Activated CD4-positive, alpha-beta T cell treated with anti-CD3 and anti-CD28 coated beads, Interleukin-2, amount 50 U/mL, for 1 hour (primary cell): Measurements from ENCODE around the gene KLF15.

Source experiments
- DNase-seq: peaks from one replicate; pipeline ENCODE4 v3.0.0-alpha.2; 2020

KLF15 gene

GRCh38 chr3:126357295-126358037, at the start of gene KLF15:
Gene KLF15, minus strand, starts transcription at chr3:126357408. Its CDS starts 4,486 bp downstream, at chr3:126352922.
- DNase-seq, result peak; percentile 65

DNA sequence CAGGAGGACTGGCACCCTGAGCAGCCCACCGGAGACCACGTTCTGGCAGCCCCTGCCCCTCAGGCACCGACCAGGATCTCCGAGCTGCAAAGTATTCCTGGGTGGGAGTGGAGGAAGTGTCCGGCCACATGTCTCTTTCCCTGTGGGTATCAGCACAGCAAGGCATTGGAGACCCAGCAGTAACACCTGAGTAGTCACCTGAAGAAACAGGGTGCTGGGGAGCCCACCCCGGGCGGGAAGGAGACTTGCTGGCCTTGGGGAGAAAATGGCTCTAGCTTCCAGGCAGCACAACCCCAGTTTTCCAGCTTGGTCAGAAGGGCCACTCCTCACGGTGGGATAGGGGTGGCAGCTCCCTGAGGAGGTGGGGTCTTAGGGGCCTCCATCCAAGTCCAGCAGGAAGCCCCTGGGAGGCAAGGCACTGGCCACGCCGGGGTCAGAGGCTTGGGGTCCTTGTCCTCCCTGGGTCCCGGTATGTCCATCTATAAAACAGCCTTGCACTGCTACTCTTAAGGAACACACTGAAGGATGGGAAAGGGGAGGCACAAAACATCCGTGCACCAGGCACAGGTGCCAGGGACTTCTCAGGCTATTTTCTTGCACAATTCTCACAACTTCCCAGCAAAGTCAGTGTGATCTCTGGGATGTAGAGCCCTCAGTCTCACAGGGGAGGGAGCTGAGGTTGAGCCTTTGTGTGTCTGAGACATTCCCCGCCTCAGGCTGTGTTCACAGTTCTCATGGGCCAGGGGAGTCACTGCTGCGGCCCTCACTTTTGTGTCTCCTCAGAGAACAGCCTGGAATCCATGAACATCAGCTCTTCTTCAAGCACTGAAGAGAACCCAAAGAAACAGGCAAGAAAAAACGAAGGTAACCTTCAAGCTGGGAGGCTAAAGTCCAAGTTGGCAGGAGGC, 49.4 kb upstream of the KLF15 start:
- DNase-seq, result no peak

DNA sequence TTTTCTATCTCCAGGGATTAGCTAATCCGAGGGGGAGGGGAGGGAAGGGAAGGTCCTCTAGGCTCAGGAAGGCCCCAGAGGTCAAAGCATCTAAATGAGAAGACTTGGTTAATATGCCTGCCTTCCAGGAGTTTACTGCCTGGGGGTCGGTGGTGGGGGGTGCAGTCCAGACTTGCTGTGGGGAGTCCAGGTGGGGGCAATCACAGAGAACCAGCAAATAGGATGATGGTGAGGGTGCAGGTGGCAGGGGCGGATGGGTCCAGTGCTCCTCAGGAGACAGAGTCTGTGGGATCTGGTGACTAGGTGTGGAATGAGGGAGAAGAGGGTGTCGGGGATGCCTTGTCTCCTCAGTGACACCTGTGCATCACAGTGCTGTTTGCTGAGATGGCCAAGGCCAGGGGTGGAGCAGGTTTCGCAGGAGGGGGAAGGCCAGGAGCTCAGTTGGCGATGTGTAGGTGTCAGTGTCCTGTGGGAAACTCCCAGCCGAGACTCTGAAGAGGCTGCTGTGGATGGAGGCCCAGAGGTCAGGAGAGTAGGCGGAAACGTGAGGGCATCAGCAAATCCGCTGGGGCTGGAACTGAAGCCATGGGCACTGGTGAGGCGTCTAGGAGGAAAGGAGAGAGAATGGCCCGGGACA, 45.6 kb upstream of the KLF15 start:
- no peak for DNase-seq

- no peak for DNase-seq
Measured at GRCh38 chr3:126402178-126402577, 45.0 kb upstream of the KLF15 start.

DNA sequence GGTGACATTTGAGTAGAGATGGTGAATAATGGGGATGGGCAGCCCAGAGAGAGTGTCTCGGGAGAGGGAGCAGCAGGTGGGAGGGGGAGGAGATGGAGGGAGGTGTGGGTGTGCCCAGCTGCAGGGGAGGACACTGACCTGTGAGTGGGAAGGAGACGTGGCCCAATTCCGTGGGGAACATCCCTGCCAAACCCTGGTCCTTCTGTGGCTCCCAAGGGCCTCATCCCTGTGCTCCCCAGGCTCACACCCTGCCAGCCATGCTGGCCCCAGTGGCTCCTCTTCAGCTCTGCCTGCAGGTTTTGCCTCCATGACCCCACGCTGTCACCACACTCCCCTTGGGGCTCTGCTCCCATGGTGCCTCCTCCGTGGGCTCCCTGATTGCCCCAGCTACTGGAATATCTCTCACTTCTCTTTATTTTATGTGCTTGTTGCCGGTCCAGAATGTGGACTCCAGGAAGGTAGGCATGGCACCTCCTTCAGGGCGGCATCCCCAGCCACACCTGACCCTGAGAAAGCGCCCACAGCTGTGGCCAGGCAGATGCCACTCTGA, 44.5 kb upstream of the KLF15 start:
- no peak for DNase-seq

DNA sequence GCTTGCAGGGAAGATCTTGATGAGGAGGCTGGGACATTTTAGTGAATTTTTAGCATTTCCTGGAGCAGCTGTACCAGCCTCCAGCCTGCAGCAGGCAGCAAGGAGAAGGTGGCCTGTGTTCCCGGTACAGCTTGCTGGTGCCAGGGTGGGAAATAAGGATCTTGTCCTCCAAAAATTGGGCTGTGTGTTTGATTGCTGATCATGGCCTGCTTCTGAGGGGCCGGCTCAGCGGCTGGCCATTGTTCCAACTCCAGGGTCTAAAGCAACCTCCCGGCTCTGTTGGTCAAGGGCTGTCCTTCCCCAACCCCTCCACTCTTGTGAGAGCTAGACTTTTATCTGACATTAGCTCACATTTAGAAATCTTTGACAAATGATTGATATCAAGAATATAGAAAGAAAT, 42.5 kb upstream of the KLF15 start:
- DNase-seq, result no peak

GRCh38 chr3:126399351-126399735, 42.1 kb upstream of the KLF15 start:
- DNase-seq, result no peak

GRCh38 chr3:126398423-126399350, 41.5 kb upstream of the KLF15 start:
- no peak for DNase-seq

- DNase-seq, result no peak
Measured at GRCh38 chr3:126397610-126398422, 40.6 kb upstream of the KLF15 start.

DNA sequence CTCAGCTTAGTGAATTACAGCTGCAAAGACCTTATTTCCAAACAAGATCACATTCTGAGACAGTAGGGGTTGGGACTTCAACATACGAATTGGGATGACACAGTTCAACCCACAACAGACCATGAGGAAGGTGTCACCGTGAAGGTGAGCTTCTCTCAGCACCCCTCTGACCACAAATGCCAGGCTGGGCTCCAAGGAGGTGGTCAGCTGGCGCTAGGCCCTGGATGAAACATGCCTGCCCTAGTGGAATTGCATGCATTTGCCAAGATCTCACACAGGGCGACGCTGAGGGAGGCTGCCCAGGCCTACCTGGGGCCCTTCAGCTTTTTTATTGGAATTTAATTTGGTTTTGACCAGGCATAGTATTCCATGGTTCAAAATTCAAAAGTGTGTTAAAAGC, 39.3 kb upstream of the KLF15 start:
- no peak for DNase-seq

DNA sequence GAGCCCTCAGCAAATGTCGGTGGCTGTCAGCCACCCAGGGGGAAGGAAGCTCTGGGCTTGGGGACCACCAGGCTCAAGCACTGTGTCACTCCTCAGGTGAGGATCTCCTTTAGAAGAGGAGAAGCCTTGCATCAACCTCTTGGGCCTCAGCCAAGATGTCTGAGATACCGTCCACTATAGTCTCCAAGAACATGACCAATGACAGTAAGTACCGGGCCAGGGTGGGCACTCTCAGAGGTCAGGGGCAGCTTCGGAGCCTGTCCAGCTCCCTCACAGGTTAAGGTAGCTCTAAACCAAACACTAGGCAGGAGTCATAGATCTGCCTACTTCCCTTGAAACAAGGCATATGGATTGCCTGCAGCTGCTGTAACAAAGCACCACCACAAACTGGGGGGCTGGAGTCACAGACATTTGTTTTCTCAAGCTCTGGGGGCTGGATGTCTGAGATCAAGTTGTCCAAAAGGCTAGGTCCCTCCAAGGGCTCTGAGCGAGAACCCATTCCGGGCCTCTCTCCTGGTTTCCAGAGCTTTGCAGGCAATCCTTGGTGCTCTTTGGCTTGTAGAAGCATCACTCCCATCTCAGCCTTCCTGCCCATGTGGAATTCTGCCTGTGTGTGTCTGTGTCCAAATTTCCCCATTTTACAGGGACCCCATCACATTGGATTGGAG, 38.8 kb upstream of the KLF15 start:
- no peak for DNase-seq

GRCh38 chr3:126394977-126395321, 37.7 kb upstream of the KLF15 start:
- no peak for DNase-seq

DNA sequence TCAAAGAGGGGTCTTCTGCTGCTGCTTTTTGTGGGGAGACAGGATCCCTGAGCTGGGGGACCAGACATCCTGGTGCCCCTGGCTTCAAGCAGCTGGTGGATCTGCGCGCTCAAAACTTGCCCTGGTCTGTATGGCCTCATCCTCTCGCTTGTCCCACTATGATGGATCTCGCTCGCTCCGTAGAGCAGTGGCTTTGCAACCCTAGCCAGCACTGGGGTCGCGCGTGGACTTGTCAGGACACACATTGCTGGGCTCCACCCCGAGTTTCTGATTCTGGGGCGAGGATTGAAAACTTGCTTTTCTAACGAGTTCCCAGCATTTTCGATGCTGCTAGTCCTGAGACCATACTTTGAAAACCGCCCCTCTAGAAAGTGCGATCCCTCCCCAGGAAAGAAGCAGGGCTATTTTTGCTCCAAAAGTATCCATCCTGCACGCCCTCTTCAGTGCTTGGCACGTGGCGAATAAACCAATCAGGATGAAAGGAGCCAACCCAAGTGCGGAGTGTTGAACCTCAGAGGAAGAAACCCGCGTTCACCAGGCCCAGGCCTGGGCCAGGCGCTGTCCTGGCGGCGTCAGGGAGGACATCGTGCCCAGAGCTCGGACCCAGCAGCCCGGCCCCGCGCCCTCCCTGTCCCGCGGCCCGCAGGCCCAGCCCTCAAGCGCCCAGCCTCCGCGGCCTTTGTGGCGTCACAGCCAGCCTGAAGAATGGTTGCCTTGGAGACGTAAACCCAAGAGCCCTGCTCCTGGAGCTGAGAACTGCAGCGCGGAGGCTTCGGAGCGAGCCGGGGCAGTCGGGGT, 37.2 kb upstream of the KLF15 start, which contains the start of gene CFAP100:
CFAP100 (plus strand) TSS at position 731 of the 798 bp plus-strand sequence. CDS start 1,092 bp downstream, outside the sequence.
- DNase-seq, result no peak

DNA sequence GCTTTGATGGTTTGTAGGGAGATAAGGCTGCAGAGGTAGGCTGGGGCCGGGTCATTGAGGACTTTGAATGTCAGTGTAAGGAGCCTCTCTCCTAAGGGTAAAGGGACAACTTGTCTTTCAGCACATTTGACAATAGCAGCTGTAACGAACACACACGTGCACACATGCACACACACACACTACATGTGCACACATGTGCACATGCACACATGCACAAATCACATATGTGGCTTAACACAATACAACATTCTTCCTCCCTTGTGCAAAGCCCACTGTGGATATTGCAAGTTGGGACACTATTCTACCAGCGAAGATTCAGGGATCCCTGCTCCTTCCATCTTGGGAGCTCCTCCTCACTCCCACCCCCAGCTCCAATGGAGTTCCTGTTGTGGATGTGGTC, 36.4 kb upstream of the KLF15 start:
- no peak for DNase-seq

- DNase-seq, result no peak
Measured at GRCh38 chr3:126392246-126392645, 35.0 kb upstream of the KLF15 start.

DNA sequence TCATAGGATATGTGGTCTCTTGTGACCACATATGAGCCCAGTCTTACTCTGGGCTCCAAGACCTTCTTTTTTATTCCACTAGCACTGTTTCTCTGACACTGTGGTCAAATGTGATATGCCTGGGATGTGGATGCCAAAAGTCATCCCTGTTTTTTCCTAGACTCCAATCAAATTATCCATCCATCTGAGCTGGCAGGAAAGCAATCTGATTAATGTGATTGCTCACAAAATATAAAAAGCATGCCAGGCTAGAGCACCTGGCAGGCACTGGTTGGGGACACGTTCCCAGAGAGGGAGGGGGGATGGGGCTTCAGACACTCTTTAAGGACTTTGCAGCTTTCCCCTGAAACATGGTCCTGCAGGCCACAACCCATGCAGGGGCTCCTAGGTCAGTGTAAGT, 34.4 kb upstream of the KLF15 start:
- no peak for DNase-seq

DNA sequence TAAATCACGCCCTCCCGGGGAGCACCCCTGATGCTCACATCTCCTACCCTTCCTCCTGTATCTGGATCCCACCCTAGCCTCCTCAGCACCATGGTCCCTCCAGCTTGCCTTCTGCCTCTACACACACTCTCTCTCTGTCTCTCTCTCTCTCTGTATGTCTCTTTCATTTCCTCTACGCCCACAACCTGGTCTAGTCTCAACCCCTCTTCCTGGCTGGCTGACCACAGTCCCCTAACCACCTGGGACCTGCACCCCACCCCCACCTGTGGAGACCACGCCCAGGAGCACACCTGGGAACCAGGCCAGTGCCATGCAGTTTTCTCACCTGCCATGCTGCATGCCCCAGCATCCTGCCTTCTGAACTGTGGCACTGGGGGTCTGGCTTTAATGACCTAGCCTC, 33.5 kb upstream of the KLF15 start:
- DNase-seq, result no peak

DNA sequence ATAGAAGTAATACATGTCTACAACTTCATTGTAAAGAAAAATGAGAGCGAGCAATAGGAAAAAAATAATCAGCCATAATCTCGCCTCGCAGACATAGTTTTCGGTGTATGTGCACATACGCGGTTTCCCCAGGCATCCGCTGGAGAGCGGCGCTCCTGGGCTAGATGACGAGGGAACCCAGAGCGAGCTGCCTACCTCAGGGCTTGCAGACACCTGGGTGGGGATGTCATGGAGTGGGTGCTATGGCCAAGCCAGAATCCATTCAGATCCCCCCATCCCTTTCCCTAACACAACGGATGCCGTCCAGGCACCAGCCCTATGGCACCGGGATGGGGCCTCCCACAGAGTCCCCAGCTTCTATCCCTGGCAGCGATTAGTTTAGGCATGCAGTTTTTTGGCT, 33.0 kb upstream of the KLF15 start:
- DNase-seq, result no peak

DNA sequence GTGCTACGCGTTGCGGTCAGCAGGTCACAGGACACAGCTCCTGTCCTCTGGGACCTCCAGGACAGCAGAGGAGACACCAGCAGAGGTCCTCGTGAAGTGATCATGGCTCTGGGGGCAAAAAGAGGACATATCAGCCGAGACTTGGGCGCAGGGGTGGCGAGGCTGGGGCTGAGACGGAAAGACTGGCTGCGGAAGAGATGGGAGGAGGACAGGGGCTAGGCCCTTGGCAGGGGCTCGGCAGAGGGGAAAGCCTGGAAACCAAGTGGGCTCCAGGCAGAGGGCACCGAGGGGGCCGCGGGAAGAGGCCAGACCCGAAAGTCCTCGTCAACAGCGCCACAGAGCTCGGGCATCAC, 32.6 kb upstream of the KLF15 start:
- DNase-seq, result no peak
